ENCODE measurements around the gene IL11RA.

The IL11RA gene

DNA sequence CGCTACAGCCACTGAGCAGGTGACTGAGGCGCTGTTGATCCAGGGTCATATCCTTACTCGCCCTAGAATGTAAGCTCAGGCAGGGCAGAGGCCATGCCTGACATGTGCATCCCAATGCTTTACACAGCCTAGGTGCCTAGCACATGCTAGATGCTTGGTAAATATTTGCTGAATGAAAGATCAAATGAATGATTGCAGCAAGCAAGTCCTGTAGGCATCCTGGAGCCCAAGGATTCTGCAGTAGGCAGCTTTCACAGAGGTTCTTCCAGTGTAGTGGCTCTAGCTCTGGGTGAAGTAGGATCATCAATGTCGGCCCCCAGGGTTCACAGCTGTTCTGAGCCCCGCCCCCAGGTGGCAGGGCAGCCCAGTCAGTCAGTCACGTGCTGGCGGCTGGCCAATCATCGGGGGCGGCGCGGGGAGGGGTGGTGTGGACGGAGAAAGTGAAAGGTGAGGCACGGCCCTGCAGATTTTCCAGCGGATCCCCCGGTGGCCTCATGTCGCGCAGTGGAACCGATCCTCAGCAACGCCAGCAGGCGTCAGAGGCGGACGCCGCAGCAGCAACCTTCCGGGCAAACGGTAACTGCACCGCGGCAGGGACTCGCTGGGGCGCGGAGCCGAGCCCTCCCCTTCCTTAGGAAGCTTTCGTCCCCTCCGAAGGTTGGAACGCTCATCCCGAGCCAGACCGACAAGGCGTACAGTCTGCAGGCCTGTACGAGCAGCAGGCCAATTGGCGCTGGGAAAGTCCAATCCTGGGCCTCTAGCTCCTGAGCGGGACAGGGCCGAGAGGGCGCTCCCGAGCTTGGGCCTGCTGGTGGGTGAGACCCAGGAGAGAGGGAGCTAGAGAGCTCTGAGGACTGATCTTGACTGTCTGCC lies 5.5 kb upstream of the IL11RA start, which contains the start of gene GALT:
Gene GALT (plus strand): TSS at position 465 of the 873 bp plus-strand sequence. CDS start 30 bp downstream, at position 495.
- TF ChIP-seq CTCF (IDR thresholded peaks at IDR 0.05; ENCODE audit: control extremely low read depth, extremely low read depth, low read depth, missing control alignments): peak; percentile 57
- ChIA-PET POLR2A (interaction anchor here (2.1 kb wide), 1 partner anchor 9 kb away, joined by 8 read pairs; the partner anchor contains the start of gene SIGMAR1), CTCF (interaction anchor here (0.8 to 8.0 kb wide), 18 partner anchors 10 to 428 kb away, joined by 3 to 112 read pairs (median 4); partner anchors contain the start of genes CCL27, DCTN3, RPP25L and SIGMAR1)
- peak; percentile 97 for DNase-seq (ENCODE audit: extremely low spot score)

- TF ChIP-seq CTCF (IDR thresholded peaks at IDR 0.05; ENCODE audit: control extremely low read depth, extremely low read depth, low read depth, missing control alignments): no peak
- no peak for DNase-seq (ENCODE audit: extremely low spot score)
- POLR2A ChIA-PET: interaction anchor here (2.1 kb wide), 1 partner anchor 10 kb away, joined by 8 read pairs; the partner anchor contains the start of gene SIGMAR1
- CTCF ChIA-PET: interaction anchor here (0.9 to 8.0 kb wide), 15 partner anchors 10 to 404 kb away, joined by 3 to 112 read pairs (median 7); partner anchors contain the start of genes CCL27, RPP25L and SIGMAR1
Measured at GRCh38 chr9:34647084-34647403, 4.9 kb upstream of the IL11RA start.

- POLR2A ChIA-PET: interaction anchor here (0.5 to 2.1 kb wide), 2 partner anchors 8 to 10 kb away, joined by 8 to 9 read pairs; partner anchors contain the start of gene SIGMAR1
- CTCF ChIA-PET: interaction anchor here (0.6 to 8.0 kb wide), 15 partner anchors 9 to 403 kb away, joined by 3 to 112 read pairs (median 4); partner anchors contain the start of genes CCL27, RPP25L and SIGMAR1
- no peak for TF ChIP-seq CTCF (IDR thresholded peaks at IDR 0.05; ENCODE audit: control extremely low read depth, extremely low read depth, low read depth, missing control alignments)
- DNase-seq (ENCODE audit: extremely low spot score): no peak
Measured at GRCh38 chr9:34647651-34648050, 4.3 kb upstream of the IL11RA start.

GRCh38 chr9:34648673-34649072 lies 3.3 kb upstream of the IL11RA start:
- TF ChIP-seq CTCF (IDR thresholded peaks at IDR 0.05; ENCODE audit: control extremely low read depth, extremely low read depth, low read depth, missing control alignments): no peak

DNA sequence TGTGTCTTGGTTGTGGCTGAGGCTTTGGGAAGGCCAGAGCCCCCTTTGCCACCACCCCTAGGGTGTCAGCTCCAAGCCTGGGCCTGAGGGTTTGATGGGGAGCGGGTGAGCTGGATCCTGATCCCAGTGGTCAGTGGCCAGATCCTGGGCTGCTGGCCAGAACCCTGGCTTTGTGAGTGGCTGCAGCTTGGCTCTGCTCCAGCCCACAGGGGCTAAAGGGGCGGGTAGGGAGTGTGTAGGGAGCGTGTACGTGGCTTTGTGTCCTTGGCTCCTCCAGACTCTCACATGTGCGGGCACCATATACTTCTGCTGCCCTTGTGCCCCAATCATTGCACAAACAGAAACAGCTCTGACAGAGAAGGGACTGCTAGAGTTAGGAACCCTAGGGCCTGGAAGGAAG lies 1.2 kb upstream of the IL11RA start:
- TF ChIP-seq CTCF (IDR thresholded peaks at IDR 0.05; ENCODE audit: control extremely low read depth, extremely low read depth, low read depth, missing control alignments): no peak
- POLR2A ChIA-PET: no interaction called here
- CTCF ChIA-PET: interaction anchor here (1.0 to 2.6 kb wide), 4 partner anchors 12 to 17 kb away, joined by 3 to 14 read pairs (median 4); no protein-coding TSS in a partner anchor
- DNase-seq (ENCODE audit: extremely low spot score): no peak

More at GRCh38 chr9:34648673-34649072, 3.3 kb upstream of the IL11RA start:
- POLR2A ChIA-PET: no interaction called here
- CTCF ChIA-PET: interaction anchor here (0.6 to 8.0 kb wide), 5 partner anchors 15 to 57 kb away, joined by 3 to 84 read pairs (median 9); partner anchors contain the start of gene CCL27
- DNase-seq (ENCODE audit: extremely low spot score): no peak

DNA sequence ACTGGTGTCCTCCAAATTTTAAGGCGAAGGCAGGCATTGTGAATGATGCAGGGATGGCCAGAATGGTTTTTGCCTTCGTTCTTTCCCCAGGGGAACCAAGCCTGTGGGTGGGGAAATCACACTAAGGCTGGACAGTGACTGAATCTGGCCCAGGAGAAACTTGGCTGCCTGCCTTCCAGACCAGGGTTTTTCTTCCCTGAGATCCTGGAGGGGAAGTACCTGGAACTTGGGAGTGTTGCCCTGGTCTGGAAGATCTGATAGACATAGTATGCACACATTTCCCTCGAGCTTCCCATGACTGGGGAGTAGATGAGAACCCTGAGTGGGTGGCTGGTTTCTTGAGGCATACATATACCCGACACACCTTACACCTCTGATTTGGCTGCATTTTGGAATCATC lies 664 bp upstream of the IL11RA start:
- ChIA-PET CTCF (interaction anchor here (1.0 to 2.6 kb wide), 4 partner anchors 12 to 17 kb away, joined by 3 to 14 read pairs (median 4); no protein-coding TSS in a partner anchor), POLR2A (no interaction called here)
- TF ChIP-seq CTCF (IDR thresholded peaks at IDR 0.05; ENCODE audit: control extremely low read depth, extremely low read depth, low read depth, missing control alignments): no peak
- DNase-seq (ENCODE audit: extremely low spot score): no peak
